Thyroid gland (tissue), 4 donors: ENCODE results near the gene PROX2.

Experiments
- POLR2A ChIP-seq, 2 donors: fragments of 450-650 bp; IDR thresholded peaks; one replicate each; pipeline ENCODE4 v1.6.1; 2017; ENCODE audit warnings: antibody characterized with exemption in 2 of 2, mild to moderate bottlenecking in 2 of 2, moderate library complexity in 1 of 2
- TF ChIP-seq, protein P1 (sequence below), 6 experiments: fragments of 200-600 bp in 3 of 6; fragments of 450-650 bp in 3 of 6; sonication (generic) in 3 of 6; IDR thresholded peaks; one replicate each; pipeline ENCODE4 v1.5.1; 2016 to 2019; ENCODE audit warnings: antibody characterized with exemption in 6 of 6, mild to moderate bottlenecking in 2 of 6, inconsistent platforms in 1 of 6, moderate library complexity in 1 of 6

DNA sequence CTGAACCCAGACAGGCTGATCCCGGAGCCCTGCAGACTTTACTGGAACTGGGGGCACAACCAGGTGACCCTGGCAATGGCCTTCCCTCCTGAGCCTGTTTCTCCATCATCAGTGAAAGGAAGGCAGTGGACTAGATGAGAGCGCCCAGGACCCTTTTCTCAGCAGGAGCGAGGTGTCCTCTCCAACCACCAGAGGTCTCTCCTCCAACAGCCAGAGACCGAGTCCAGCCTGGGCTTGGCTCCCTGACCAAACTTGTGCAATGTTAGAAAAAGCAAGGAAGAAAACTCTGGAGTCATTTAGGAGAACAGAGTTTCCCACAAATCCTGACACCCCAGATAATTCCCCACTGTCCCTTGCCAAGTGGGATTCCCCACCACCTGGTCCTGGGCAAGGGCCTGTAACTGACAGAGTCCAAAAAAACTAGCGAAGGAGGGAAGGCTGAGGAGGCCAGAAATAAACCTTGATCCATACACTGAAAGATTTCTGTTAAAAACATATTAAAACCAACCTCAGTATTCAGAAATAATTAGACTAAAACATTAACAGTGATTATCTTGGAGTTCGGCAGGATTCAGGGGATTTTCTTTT is 38.1 kb upstream of the PROX2 start:
- TF ChIP-seq POLR2A (IDR thresholded peaks at IDR 0.05): no peak
- TF ChIP-seq, protein P1, sequence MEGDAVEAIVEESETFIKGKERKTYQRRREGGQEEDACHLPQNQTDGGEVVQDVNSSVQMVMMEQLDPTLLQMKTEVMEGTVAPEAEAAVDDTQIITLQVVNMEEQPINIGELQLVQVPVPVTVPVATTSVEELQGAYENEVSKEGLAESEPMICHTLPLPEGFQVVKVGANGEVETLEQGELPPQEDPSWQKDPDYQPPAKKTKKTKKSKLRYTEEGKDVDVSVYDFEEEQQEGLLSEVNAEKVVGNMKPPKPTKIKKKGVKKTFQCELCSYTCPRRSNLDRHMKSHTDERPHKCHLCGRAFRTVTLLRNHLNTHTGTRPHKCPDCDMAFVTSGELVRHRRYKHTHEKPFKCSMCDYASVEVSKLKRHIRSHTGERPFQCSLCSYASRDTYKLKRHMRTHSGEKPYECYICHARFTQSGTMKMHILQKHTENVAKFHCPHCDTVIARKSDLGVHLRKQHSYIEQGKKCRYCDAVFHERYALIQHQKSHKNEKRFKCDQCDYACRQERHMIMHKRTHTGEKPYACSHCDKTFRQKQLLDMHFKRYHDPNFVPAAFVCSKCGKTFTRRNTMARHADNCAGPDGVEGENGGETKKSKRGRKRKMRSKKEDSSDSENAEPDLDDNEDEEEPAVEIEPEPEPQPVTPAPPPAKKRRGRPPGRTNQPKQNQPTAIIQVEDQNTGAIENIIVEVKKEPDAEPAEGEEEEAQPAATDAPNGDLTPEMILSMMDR (IDR thresholded peaks at IDR 0.05): peak; percentile 43 to 86 (median 80)
